T-helper 9 cell (primary cell): ENCODE measurements around the gene CCNL2.

Experiments
- DNase-seq: peaks from one replicate; pipeline ENCODE4 v3.0.0-alpha.2; 2020

The CCNL2 gene

GRCh38 chr1:1354271-1355247 lies 44.6 kb downstream of the CCNL2 start:
- no peak for DNase-seq

DNA sequence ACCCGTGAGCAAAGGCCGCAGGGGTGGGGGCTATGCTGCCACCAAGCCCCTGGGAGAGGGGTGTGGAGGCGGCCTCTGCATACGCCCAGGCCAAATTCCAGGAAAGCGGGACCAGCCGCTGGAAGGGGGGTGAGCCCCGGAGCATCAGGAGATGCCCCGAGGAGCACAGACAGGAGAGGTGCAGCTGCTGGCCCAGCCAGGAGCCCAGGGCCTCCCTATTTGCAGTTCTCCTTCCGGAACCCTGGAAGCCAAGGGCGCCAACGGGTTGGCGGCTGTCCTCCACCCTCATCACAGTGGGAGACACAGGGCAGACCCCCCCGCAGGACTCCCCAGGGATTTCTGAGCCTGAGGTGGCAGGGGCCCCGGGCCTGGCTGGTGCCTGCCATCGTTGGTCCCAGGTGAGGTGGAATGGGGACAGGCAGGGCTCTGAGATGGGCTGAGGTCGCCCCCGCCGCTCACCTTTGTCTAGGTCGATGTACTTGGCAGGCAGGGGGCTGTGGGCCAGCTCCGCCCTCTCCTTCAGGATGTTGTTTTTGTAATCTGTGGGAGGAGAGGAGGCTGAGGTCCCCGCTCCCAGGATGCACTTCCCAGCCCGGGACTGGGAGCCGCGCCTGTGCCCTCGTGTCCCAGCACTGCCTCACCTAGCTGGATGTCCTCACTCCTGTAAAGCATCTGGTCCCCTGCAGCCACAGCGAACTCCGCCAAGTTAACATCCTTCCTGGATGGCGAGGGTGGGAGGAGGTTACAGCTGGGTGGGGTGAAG lies 45.6 kb downstream of the CCNL2 start:
- DNase-seq = no peak

DNA sequence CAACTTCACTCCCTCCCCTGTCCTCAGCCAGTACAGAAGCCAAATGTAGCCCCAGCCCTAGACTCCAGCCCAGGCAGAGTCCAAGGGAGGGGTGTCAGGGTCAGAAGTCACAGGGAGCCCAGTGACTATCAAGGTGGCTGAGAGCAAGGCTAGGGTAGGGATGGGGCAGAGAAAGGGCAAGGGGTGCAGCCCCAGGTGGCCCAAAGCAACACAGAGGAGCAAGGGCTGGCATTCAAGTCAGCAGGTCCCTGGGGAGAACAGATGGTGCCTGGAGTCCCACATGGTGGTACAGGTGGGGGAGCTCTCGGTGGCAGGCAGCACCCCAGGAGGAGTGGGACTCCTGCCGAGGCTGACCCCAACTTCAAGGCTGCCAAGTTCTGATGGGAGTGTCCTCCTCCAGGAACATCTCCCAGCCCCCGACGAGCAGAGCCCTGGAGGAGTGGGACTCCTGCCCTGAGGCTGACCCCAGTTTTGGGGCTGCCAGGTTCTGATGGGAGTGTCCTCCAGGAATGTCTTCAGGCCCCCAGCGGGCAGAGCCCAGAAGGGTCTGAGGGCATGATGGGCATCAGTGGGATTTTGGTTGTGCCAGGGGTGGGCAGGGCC lies 46.2 kb downstream of the CCNL2 start:
- no peak for DNase-seq

DNA sequence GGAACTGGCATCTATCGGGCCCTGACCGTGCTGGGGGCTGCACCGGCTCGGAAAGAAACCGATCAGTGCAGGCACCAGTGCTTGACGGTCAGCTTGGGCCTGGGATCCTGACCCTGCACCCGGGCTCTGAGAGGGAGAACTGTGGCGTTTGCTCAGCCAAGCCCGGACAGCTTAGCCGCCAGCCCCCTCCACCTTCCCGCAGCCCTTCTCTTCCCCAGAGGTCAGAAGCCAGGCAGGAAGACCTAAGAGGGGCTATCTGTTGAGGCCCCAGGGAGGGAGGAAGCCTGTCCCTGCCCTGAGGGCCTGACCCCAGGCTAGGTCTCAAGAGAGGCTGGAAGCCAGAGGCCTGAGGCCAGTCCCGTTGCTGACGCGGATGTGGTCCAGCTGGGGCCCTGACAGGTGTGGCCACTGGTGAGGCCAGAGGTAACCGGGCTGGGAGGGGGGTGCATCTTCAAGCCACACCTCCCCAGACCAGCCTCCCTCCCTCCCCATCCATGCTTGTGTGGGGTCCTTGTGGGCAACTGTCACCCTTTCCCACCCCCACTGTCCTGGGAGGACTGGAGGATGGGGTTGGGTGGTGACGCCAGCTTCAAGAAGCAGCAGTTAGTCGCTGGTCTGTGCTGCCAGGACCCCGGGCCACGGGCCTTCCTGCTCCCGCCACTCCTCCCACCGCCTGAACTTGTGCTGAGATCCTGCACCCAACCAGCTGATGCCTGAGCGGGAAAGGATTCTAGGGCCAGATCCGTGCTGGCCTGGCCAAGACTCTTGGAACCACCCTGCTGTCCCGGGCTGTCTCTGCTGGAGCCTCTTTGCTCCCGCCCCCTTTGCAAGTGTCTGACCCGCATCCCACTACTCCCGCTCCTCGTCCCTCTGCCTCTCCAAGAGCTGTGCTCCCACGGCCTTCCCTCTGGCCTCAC lies 47.4 kb downstream of the CCNL2 start:
- no peak for DNase-seq

DNA sequence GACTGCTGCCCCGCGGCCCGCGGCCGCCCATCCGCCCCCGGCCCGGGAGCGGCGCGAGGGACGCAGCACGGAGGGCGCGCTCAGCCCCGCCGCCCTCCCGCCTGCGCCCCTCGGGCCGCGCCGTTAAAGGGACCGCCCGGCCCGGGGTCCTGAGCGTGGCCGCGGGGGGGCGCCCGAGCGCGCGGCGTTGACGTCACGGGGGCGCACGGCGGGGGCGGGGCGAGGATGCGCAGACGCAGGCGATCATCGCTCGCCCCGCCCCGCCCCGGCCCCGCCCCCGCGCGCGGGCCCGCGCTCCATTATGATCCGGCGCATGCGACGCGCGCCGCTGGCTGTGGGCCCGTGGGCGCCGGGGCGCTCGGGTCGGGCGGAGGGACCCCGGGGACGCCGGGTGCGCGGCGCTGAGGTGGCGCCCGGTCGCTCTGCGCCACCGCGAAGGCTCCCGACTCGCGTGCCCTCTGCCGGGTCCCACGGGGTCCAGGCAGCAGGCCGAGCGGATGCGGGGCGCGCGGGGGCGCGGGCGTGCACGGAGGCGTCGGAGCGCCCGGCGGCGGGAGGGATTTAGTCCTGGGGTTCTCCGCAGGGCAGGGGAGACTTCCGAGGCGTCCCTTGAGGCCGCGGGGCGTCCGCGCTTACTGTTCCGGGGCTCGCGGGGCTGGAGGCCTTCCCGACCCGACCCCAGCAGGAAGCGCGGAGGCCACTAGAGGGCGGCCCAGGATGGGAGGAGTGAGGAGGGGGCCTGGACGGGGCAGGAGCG lies 49.7 kb downstream of the CCNL2 start, which contains the start of gene DVL1:
Gene DVL1, minus strand, starts transcription at position 163 of the 757 bp plus-strand sequence. CDS start 353 bp downstream, outside the sequence.
- DNase-seq = peak; percentile 73

DNA sequence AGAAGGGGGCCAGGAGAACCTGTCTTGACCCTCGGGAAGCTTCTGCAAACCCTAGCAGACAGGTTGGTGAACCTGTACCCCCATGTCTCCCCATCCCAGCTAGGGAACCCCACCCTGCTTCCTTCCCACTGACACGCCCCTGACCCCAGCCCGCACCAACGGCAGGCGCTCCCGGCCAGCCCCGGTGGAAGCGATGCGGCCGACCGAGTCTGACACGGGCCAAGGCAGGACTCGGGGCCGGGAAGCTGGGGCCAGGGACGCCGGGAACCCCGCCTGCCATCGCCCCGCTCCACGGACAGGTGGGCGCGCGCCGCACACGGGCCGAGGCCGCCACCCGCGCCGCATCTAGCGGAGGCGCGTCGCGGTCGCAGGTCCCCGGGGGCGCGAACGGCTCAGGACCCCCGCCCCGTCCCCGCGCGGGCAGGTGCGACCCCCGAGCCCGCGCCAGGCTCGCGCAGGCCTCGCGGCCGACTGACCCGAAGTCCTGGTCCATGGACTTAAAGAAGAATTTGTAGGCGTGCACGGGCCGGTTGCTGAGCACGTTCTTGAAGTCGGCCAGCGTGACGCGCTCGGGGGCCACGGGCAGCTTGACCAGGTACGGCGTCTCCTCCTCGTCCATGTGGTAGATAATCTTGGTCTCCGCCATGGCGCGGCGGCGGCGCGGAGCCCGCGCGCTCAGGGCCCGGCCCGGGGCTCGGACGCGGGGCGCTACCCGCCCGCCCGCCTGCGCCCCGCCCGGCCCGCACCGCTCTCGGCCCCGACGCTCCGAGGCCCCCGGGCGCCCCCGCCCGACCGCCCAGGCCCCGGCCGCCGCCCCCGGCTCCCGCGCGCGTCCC lies 50.5 kb downstream of the CCNL2 start:
- no peak for DNase-seq

DNA sequence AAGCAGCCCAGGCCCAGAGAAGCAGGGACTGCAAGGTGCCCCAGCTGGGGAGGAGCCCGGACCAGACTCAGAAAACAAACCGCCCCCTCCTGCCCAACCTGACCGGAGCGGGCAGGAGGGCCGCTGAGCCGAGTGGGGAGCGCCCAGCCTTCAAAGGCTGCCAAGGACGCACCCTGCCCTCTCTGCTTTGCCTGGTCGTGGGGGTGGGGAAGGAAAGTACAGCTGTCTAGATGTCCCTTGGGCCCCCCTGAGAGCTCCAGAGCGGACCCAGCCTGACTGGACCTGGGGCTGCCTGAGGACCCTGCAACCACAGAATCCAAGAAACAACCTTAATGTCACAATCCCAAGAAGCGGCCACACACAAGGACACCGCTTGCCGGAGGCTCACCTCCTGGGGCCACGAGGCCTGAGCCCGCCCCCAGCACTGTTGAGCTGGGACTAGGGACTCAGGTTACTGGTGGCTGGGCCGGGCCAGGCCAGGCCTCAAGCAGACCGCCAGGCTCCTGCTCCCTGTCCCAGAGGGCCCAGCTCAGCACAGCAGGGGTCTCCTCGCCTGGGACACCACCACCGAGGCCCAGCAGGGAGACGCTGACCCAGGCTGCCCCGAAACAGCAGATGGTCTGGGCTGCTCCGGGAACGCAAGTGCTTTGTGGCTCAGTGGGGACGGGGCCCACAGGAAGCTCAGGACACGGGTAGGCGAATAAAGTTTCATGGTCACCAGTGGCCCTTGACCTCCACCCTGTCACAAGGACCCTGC lies 51.3 kb downstream of the CCNL2 start:
- no peak for DNase-seq

GRCh38 chr1:1347026-1347595 lies 52.0 kb downstream of the CCNL2 start:
- DNase-seq = no peak

GRCh38 chr1:1346501-1346890 lies 52.6 kb downstream of the CCNL2 start:
- no peak for DNase-seq

GRCh38 chr1:1345860-1346500 lies 53.2 kb downstream of the CCNL2 start:
- DNase-seq = no peak

DNA sequence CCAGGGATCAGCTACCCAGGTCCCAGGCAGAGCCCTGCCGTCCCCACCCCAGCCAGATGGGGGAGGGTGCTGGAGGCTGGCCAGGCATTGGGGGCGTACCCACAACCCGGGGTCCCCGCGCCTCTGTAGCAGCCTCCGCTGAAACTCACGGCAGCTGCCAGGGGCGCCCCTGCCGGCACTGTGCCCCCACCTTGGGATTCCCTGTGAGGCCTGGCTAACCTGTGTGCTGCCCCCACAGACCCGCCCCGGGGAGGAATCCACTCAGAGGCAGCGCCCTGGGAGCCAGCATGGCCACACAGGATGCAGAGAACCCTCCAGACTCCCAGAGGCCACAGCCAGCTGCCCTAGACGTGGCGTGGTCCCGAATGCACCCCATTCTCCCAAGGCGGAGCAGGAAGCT lies 53.8 kb downstream of the CCNL2 start:
- no peak for DNase-seq

DNA sequence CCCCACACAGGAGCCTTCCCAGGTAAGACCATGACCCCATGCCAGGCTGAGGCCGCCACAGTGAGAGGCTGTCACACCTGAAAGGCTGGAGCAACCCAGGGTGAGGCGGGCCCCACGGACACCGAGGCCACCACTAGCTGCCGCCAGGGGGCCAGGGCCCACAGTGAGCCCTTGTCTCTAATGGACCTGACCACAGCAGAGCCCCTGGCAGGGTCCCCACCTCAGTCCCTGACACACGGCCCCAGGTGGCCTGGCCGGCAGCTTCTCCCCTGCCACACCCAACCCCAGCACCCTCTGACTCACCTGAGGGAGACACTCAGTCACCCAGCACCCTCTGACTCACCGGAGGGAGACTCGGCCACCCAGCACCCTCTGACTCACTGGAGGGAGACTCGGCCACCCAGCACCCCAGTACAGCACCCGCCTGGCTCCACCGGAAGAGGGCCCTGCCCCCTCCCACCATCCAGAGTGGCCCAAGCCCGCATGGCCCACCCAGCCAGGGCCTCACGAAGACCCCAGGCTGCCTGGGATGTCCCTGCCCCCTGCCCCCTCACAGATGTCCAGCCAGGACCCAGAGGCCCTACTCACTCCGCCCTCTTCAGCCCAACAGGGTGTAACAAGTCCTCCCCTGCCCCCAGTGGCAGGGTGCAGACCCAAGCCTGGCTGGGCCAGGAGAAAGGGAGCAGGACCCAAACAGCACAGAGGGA lies 54.3 kb downstream of the CCNL2 start:
- no peak for DNase-seq

DNA sequence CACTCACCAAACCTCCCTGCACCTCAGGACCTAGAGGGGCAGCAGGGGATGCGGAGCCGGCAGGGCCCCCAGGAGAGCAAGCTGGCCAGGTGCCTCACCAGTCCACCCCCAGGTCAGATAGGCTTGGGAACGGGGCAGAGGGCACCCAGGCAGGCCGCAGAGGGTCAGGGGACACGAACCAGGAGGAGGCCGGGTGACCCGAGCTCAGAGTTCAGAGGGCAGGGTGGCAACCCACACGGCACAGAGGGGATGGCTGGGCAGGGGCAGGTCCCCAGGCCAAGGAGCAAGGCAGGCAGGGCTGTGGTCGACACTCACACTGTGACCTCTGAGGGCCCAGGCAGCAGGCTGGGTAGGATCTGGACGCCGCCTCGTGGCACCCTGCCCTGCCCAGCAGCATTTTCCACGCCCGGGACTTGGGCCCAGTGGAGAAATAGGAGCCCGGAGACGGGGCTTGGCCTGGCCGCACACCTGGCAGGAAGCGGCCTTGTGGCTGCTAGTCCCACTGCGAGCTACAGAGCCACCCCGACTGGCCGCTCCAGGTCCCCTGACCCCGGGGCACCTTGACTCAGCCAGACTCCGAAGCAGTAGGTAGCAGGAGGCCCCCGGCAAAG lies 55.2 kb downstream of the CCNL2 start:
- DNase-seq = no peak

DNA sequence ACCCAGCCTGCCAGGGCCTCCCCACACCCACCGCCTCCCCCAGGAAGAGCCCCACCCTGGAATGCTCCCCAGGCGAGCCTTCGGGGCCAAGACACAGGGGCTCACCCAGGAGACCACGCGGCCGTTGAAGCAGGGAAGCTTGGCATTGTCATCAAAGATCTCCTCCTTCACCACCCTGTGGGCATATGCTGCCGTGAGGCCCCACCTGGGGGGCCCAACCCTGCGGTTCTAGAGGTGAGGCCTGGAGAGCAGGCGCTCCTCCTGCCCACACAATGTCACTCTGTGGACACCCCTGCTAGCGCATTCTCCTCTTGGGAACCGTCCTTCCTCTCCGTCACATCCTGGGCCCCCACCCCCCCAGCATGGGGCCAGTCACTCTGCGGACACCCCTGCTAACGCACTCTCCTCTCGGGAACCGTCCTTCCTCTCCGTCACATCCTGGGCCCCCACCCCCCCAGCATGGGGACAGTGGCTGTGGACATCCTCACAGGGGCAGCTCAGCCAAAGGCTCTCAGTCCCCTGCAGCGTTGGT lies 56.5 kb downstream of the CCNL2 start:
- DNase-seq = no peak

- no peak for DNase-seq
These were observed 57.0 kb downstream of the CCNL2 start for GRCh38 chr1:1342061-1342562.

GRCh38 chr1:1341549-1342021 lies 57.5 kb downstream of the CCNL2 start:
- no peak for DNase-seq
